Activated CD4-positive, alpha-beta T cell treated with anti-CD3 and anti-CD28 coated beads for 36 hours (primary cell): Measurements from ENCODE around the gene YPEL1. TPM values are rescaled to one million over a fixed set of nuclear protein-coding genes. Genes with fewer than 3 reads are reported as not detected.
A peak's percentile ranks its signal among the peaks of the same experiment; 100 is the strongest.

Source experiments
- ATAC-seq: fragments of 200-7000 bp; cut with Tn5 transposase; one replicate; pipeline ENCODE4 v1.10.0; 2021; ENCODE audit warnings: mild to moderate bottlenecking, moderate library complexity
- CTCF ChIA-PET: fragments of 350-600 bp; sonication (Branson Sonifier 250); formaldehyde crosslinking; loops from one replicate; lab custom pipeline; 2021; ENCODE audit warnings: antibody characterized with exemption; lab: Charles Lee
- POLR2A ChIA-PET: fragments of 350-600 bp; sonication (Branson Sonifier 250); formaldehyde crosslinking; loops from one replicate; lab custom pipeline; 2021; ENCODE audit warnings: antibody characterized with exemption, inconsistent platforms; lab: Charles Lee
- DNase-seq: peaks from one replicate; pipeline ENCODE4 v3.0.0-alpha.2; 2020
- H3K27ac Mint-ChIP-seq: one replicate; pipeline ENCODE4 v1.8.0; 2021; ENCODE audit warnings: mixed read lengths
- H3K27me3 Mint-ChIP-seq: one replicate; pipeline ENCODE4 v1.8.0; 2021; ENCODE audit warnings: mixed read lengths
- H3K36me3 Mint-ChIP-seq: one replicate; pipeline ENCODE4 v1.8.0; 2021; ENCODE audit warnings: low read depth, mixed read lengths
- H3K4me1 Mint-ChIP-seq: one replicate; pipeline ENCODE4 v1.8.0; 2021; ENCODE audit warnings: mixed read lengths
- H3K4me3 Mint-ChIP-seq: one replicate; pipeline ENCODE4 v1.8.0; 2021; ENCODE audit warnings: mild to moderate bottlenecking, moderate library complexity, mixed read lengths
- H3K9me3 Mint-ChIP-seq: one replicate; pipeline ENCODE4 v1.8.0; 2021; ENCODE audit warnings: low read depth, mixed read lengths
- intact Hi-C, 2 experiments: fragments of 100-400 bp; cut with DNase I in 1 of 2; cut with micrococcal nuclease in 1 of 2; formaldehyde crosslinking; loops; one replicate each; pipeline versions ENCODE4 v1.14.2 to v1.15.1; 2022 to 2024; cut with DNase I, micrococcal nuclease
- total RNA-seq, 2 experiments: library from RNA; stranded (reverse); gene quantifications; one replicate each; pipeline ENCODE4 v1.2.3, GENCODE V29; 2021

The YPEL1 gene
- total RNA-seq, 2 experiments from 2014 or later: 1.0 to 1.5 TPM

- H3K36me3 Mint-ChIP-seq: peaks cover 19% of the 10 kb centered on the region
- intact Hi-C loops: no loop called here
- no peaks in the 10 kb centered on the region for H3K27me3 Mint-ChIP-seq
- H3K27ac Mint-ChIP-seq: peak overlapping the region; percentile 84
- DNase-seq (peak; percentile 24), ATAC-seq (peak; percentile 68)
- H3K4me3 Mint-ChIP-seq: no peak overlapping the region
- peaks cover 15% of the 10 kb centered on the region for H3K4me1 Mint-ChIP-seq
- ChIA-PET POLR2A (no interaction called here), CTCF (interaction anchor here (0.8 kb wide), 1 partner anchor 39 kb away, joined by 3 read pairs; no protein-coding TSS in a partner anchor)
- no peaks in the 10 kb centered on the region for H3K9me3 Mint-ChIP-seq
These were observed 45.2 kb downstream of the YPEL1 start for GRCh38 chr22:21690401-21690801.

GRCh38 chr22:21688706-21689381 is 46.8 kb downstream of the YPEL1 start:
- CTCF ChIA-PET: no interaction called here
- H3K27ac Mint-ChIP-seq: no peak overlapping the region
- ATAC-seq: no peak
- H3K4me1 Mint-ChIP-seq: peaks cover 15% of the 10 kb centered on the region
- no peaks in the 10 kb centered on the region for H3K9me3 Mint-ChIP-seq
- H3K27me3 Mint-ChIP-seq: no peaks in the 10 kb centered on the region
- H3K4me3 Mint-ChIP-seq: no peak overlapping the region
- peaks cover 13% of the 10 kb centered on the region for H3K36me3 Mint-ChIP-seq
- POLR2A ChIA-PET: no interaction called here
- no peak for DNase-seq
- intact Hi-C loops: no loop called here

GRCh38 chr22:21688341-21688705 is 47.3 kb downstream of the YPEL1 start:
- ATAC-seq (no peak), DNase-seq (no peak)
- Mint-ChIP-seq H3K9me3 (no peaks in the 10 kb centered on the region), H3K4me3 (no peak overlapping the region), H3K27ac (no peak overlapping the region), H3K4me1 (peaks cover 15% of the 10 kb centered on the region), H3K27me3 (no peaks in the 10 kb centered on the region), H3K36me3 (peaks cover 15% of the 10 kb centered on the region)
- ChIA-PET CTCF (no interaction called here), POLR2A (no interaction called here)
- intact Hi-C loops: no loop called here

- H3K36me3 Mint-ChIP-seq: peaks cover 15% of the 10 kb centered on the region
- ChIA-PET POLR2A (no interaction called here), CTCF (no interaction called here)
- intact Hi-C loops: no loop called here
- no peaks in the 10 kb centered on the region for H3K27me3 Mint-ChIP-seq
- DNase-seq (no peak), ATAC-seq (no peak)
- peaks cover 15% of the 10 kb centered on the region for H3K4me1 Mint-ChIP-seq
- H3K27ac Mint-ChIP-seq: no peak overlapping the region
- no peak overlapping the region for H3K4me3 Mint-ChIP-seq
- H3K9me3 Mint-ChIP-seq: no peaks in the 10 kb centered on the region
These were observed 47.8 kb downstream of the YPEL1 start for GRCh38 chr22:21687685-21688259.

GRCh38 chr22:21686634-21687393 is 48.8 kb downstream of the YPEL1 start:
- peaks cover 15% of the 10 kb centered on the region for H3K4me1 Mint-ChIP-seq
- POLR2A ChIA-PET: no interaction called here
- H3K9me3 Mint-ChIP-seq: no peaks in the 10 kb centered on the region
- CTCF ChIA-PET: no interaction called here
- no peak for DNase-seq
- peaks cover 14% of the 10 kb centered on the region for H3K36me3 Mint-ChIP-seq
- no peaks in the 10 kb centered on the region for H3K27me3 Mint-ChIP-seq
- H3K4me3 Mint-ChIP-seq: no peak overlapping the region
- intact Hi-C loops: no loop called here
- ATAC-seq: no peak
- H3K27ac Mint-ChIP-seq: no peak overlapping the region

- CTCF ChIA-PET: no interaction called here
- ATAC-seq: no peak
- DNase-seq: no peak
- no peaks in the 10 kb centered on the region for H3K27me3 Mint-ChIP-seq
- H3K36me3 Mint-ChIP-seq: peaks cover 11% of the 10 kb centered on the region
- POLR2A ChIA-PET: no interaction called here
- intact Hi-C loops: no loop called here
- no peak overlapping the region for H3K27ac Mint-ChIP-seq
- no peaks in the 10 kb centered on the region for H3K9me3 Mint-ChIP-seq
- H3K4me1 Mint-ChIP-seq: peaks cover 15% of the 10 kb centered on the region
- no peak overlapping the region for H3K4me3 Mint-ChIP-seq
These were observed 49.4 kb downstream of the YPEL1 start for GRCh38 chr22:21686193-21686608.

- Mint-ChIP-seq H3K4me1 (peaks cover 7% of the 10 kb centered on the region), H3K9me3 (no peaks in the 10 kb centered on the region), H3K27ac (no peak overlapping the region), H3K4me3 (no peak overlapping the region), H3K36me3 (peaks cover 6% of the 10 kb centered on the region), H3K27me3 (no peaks in the 10 kb centered on the region)
- POLR2A ChIA-PET: no interaction called here
- no peak for DNase-seq
- ATAC-seq: no peak
- CTCF ChIA-PET: interaction anchor here (0.7 kb wide), 2 partner anchors 22 to 935 kb away, joined by 3 read pairs; no protein-coding TSS in a partner anchor
- intact Hi-C loops: no loop called here
These were observed 50.5 kb downstream of the YPEL1 start for GRCh38 chr22:21685164-21685513.

- Mint-ChIP-seq H3K27me3 (no peaks in the 10 kb centered on the region), H3K9me3 (no peaks in the 10 kb centered on the region), H3K27ac (no peak overlapping the region), H3K4me1 (peaks cover 2% of the 10 kb centered on the region), H3K4me3 (no peak overlapping the region), H3K36me3 (peaks cover 4% of the 10 kb centered on the region)
- ATAC-seq (no peak), DNase-seq (no peak)
- ChIA-PET POLR2A (no interaction called here), CTCF (interaction anchor here (0.7 kb wide), 2 partner anchors 23 to 935 kb away, joined by 3 read pairs; no protein-coding TSS in a partner anchor)
- intact Hi-C loops: no loop called here
These were observed 51.0 kb downstream of the YPEL1 start for GRCh38 chr22:21684492-21685163.

GRCh38 chr22:21683401-21683811 is 52.2 kb downstream of the YPEL1 start:
- Mint-ChIP-seq H3K36me3 (peaks cover 5% of the 10 kb centered on the region), H3K4me3 (no peak overlapping the region), H3K27me3 (no peaks in the 10 kb centered on the region), H3K9me3 (no peaks in the 10 kb centered on the region), H3K4me1 (no peaks in the 10 kb centered on the region), H3K27ac (no peak overlapping the region)
- DNase-seq (no peak), ATAC-seq (no peak)
- ChIA-PET POLR2A (no interaction called here), CTCF (no interaction called here)
- intact Hi-C loops: no loop called here

GRCh38 chr22:21682385-21683175 is 53.0 kb downstream of the YPEL1 start:
- no peak for ATAC-seq
- no peak overlapping the region for H3K27ac Mint-ChIP-seq
- intact Hi-C loops: no loop called here
- DNase-seq: no peak
- ChIA-PET CTCF (no interaction called here), POLR2A (no interaction called here)
- H3K36me3 Mint-ChIP-seq: peaks cover 6% of the 10 kb centered on the region
- no peak overlapping the region for H3K4me3 Mint-ChIP-seq
- H3K9me3 Mint-ChIP-seq: no peaks in the 10 kb centered on the region
- H3K4me1 Mint-ChIP-seq: no peaks in the 10 kb centered on the region
- no peaks in the 10 kb centered on the region for H3K27me3 Mint-ChIP-seq
